ENCODE measurements around the gene CPEB3.
"Not testable (repeated sequence)": the region's sequence is repeated elsewhere in the genome, so short reads cannot be mapped to it uniquely, and the experiment has no call there.

The CPEB3 gene

GRCh38 chr10:92131275-92131820 lies 159.5 kb downstream of the CPEB3 start:
- no peak for DNase-seq

GRCh38 chr10:92130622-92131274 lies 160.1 kb downstream of the CPEB3 start:
- no peak for DNase-seq

- peak; percentile 15 for DNase-seq
Observed at GRCh38 chr10:92126100-92126650, 164.7 kb downstream of the CPEB3 start.

GRCh38 chr10:92125144-92125543 lies 165.7 kb downstream of the CPEB3 start:
- no peak for DNase-seq

GRCh38 chr10:92124616-92125143 lies 166.2 kb downstream of the CPEB3 start:
- peak; percentile 17 for DNase-seq

- DNase-seq: no peak
Observed at GRCh38 chr10:92124020-92124419, 166.9 kb downstream of the CPEB3 start.

- DNase-seq: no peak
Observed at GRCh38 chr10:92122941-92123450, 167.9 kb downstream of the CPEB3 start.

GRCh38 chr10:92121686-92122492 lies 169.0 kb downstream of the CPEB3 start:
- DNase-seq: no peak

GRCh38 chr10:92119340-92119739 lies 171.5 kb downstream of the CPEB3 start:
- no peak for DNase-seq

- not testable (repeated sequence) for DNase-seq
Observed at GRCh38 chr10:92114917-92115316, 176.0 kb downstream of the CPEB3 start.

- no peak for DNase-seq
Observed at GRCh38 chr10:92113911-92114600, 176.8 kb downstream of the CPEB3 start.

GRCh38 chr10:92112462-92112861 lies 178.4 kb downstream of the CPEB3 start:
- DNase-seq: no peak

GRCh38 chr10:92111336-92111939 lies 179.4 kb downstream of the CPEB3 start:
- no peak for DNase-seq

- DNase-seq: no peak
Observed at GRCh38 chr10:92110039-92110794, 180.7 kb downstream of the CPEB3 start.

- DNase-seq: no peak
Observed at GRCh38 chr10:92108747-92109146, 182.1 kb downstream of the CPEB3 start.

- no peak for DNase-seq
Observed at GRCh38 chr10:92108120-92108519, 182.8 kb downstream of the CPEB3 start.

GRCh38 chr10:92103376-92104090 lies 187.3 kb downstream of the CPEB3 start:
- DNase-seq: no peak

GRCh38 chr10:92102601-92103213 lies 188.2 kb downstream of the CPEB3 start:
- no peak for DNase-seq

- DNase-seq: no peak
Observed at GRCh38 chr10:92094960-92095359, 195.9 kb downstream of the CPEB3 start.

- DNase-seq: no peak
Observed at GRCh38 chr10:92091965-92092364, 198.9 kb downstream of the CPEB3 start.
